Measurements from ENCODE around the gene FER1L5. TPM values are rescaled to one million over a fixed set of nuclear protein-coding genes. Genes with fewer than 3 reads are reported as not detected.

The FER1L5 gene
- total and polyA plus RNA-seq, 2 donors (not counting 3 experiments of a cell fraction or from before 2014, with no cell fraction given): not detected

- no peaks in the 10 kb centered on the region for H3K9me3 ChIP-seq (replicated peaks; ENCODE audit: control insufficient read depth, insufficient read depth, low read length)
- peak overlapping the region; percentile 44 for H2AFZ ChIP-seq (ENCODE audit: low read depth, low read length)
- intact Hi-C loops (cut with micrococcal nuclease): loop anchor here (1.0 to 10.0 kb wide), 6 partner anchors 101 to 327 kb away; partner anchors contain the start of genes ARID5A, CNNM3, CNNM4 and LMAN2L
- peaks cover 19% of the 10 kb centered on the region for H3K4me1 ChIP-seq (ENCODE audit: control insufficient read depth, extremely low read depth, insufficient read depth, low read length)
- BruUV-seq (replicated peaks): no TSS peak
- no peaks in the 10 kb centered on the region for H3K27me3 ChIP-seq (ENCODE audit: control insufficient read depth in 2 of 2, insufficient read depth in 2 of 2, low read length in 2 of 2)
- H3K79me2 ChIP-seq (ENCODE audit: control insufficient read depth, insufficient read depth, low read length): peaks cover 29% of the 10 kb centered on the region
- H3K9me1 ChIP-seq (replicated peaks; ENCODE audit: control insufficient read depth, extremely low read depth, insufficient read depth, low read length): no peaks in the 10 kb centered on the region
- FAIRE-seq (no peak), DNase-seq (ENCODE audit: low read depth, low spot score) (peak; percentile 79)
- H4K20me1 ChIP-seq (replicated peaks; ENCODE audit: control insufficient read depth, extremely low read depth, insufficient read depth, low read length): no peaks in the 10 kb centered on the region
- CTCF ChIA-PET: interaction anchor here (1.2 to 1.4 kb wide), 2 partner anchors 10 to 83 kb away, joined by 3 to 4 read pairs; no protein-coding TSS in a partner anchor
- POLR2A ChIA-PET: interaction anchor here (0.7 to 1.5 kb wide), 3 partner anchors 12 to 432 kb away, joined by 4 to 5 read pairs (median 5); no protein-coding TSS in a partner anchor
- TF ChIP-seq POLR2A (IDR thresholded peaks at IDR 0.05; ENCODE audit: low read depth, low read length): peak; percentile 58
- TF ChIP-seq, protein P1, sequence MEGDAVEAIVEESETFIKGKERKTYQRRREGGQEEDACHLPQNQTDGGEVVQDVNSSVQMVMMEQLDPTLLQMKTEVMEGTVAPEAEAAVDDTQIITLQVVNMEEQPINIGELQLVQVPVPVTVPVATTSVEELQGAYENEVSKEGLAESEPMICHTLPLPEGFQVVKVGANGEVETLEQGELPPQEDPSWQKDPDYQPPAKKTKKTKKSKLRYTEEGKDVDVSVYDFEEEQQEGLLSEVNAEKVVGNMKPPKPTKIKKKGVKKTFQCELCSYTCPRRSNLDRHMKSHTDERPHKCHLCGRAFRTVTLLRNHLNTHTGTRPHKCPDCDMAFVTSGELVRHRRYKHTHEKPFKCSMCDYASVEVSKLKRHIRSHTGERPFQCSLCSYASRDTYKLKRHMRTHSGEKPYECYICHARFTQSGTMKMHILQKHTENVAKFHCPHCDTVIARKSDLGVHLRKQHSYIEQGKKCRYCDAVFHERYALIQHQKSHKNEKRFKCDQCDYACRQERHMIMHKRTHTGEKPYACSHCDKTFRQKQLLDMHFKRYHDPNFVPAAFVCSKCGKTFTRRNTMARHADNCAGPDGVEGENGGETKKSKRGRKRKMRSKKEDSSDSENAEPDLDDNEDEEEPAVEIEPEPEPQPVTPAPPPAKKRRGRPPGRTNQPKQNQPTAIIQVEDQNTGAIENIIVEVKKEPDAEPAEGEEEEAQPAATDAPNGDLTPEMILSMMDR (IDR thresholded peaks at IDR 0.05; ENCODE audit: extremely low read depth in 1 of 2, insufficient read depth in 1 of 2, low read depth in 1 of 2, low read length in 2 of 2): no peak
- H3K4me2 ChIP-seq (ENCODE audit: insufficient read depth, low read length): peak overlapping the region; percentile 98
- no peaks in the 10 kb centered on the region for H3K36me3 ChIP-seq (ENCODE audit: control insufficient read depth in 2 of 2, extremely low read depth in 1 of 2, insufficient read depth in 2 of 2, low read length in 2 of 2)
- peak overlapping the region; percentile 70 to 92 (median 91) for H3K4me3 ChIP-seq (replicated peaks in 1 of 3; ENCODE audit: insufficient read depth in 1 of 3, low read depth in 1 of 3, low read length in 3 of 3)
- H3K9ac ChIP-seq (replicated peaks; ENCODE audit: extremely low read depth, insufficient read depth, low read length): peak overlapping the region; percentile 93
- peak overlapping the region; percentile 92 for H3K27ac ChIP-seq (ENCODE audit: insufficient read depth, low read depth, low read length)
- dilution Hi-C loops (cut with MboI; ENCODE audit: extremely low pct_ligation_motif_present, low sequenced_read_pairs): no loop called here
These were observed 5.0 kb upstream of the FER1L5 start for GRCh38 chr2:96637385-96638143.

All from endothelial cell of umbilical vein (primary cell).